Endothelial cell of umbilical vein (primary cell): ENCODE data around the gene TSPAN9. TPM values are rescaled to one million over a fixed set of nuclear protein-coding genes. Genes with fewer than 3 reads are reported as not detected.

Experiments used
- BruUV-seq: library from RNA; stranded (reverse); fragments of 400-500 nt; replicated peaks from 2 replicates; lab custom pipeline; 2021; lab: Mats Ljungman, UMichigan
- CTCF ChIA-PET: fragments of 300-600, 350-600 bp; sonication (Branson Sonifier 250); formaldehyde crosslinking; loops from one replicate; lab custom pipeline; 2021; ENCODE audit warnings: antibody characterized with exemption, inconsistent platforms; lab: Charles Lee
- POLR2A ChIA-PET: fragments of 300-600, 350-600 bp; sonication (Branson Sonifier 250); formaldehyde crosslinking; loops from one replicate; lab custom pipeline; 2021; ENCODE audit warnings: antibody characterized with exemption, inconsistent platforms; lab: Charles Lee
- DNase-seq: peaks from one replicate; pipeline ENCODE4 v3.0.0-alpha.2; 2011; ENCODE audit warnings: low read depth, low spot score
- FAIRE-seq: peaks from 2 replicates; lab custom pipeline; 2011; peaks lifted over from hg19 to GRCh38; lab: Jason Lieb, UNC
- H2AFZ ChIP-seq: 2 replicates; pipeline ENCODE4 v1.6.0; 2012; ENCODE audit warnings: low read depth, low read length, control low read depth, inconsistent platforms
- H3K27ac ChIP-seq: 2 replicates; pipeline ENCODE4 v1.5.1; 2011; ENCODE audit warnings: low read depth, mild to moderate bottlenecking, control low read depth, low read length, moderate library complexity; ENCODE audit not compliant: insufficient read depth
- H3K27me3 ChIP-seq, 2 experiments: 2 replicates each; pipeline versions ENCODE4 v1.6.0 to v1.6.1; 2011; ENCODE audit warnings: low read length in 2 of 2, mixed read lengths in 1 of 2; ENCODE audit not compliant: control insufficient read depth in 2 of 2, insufficient read depth in 2 of 2
- H3K36me3 ChIP-seq, 2 experiments: 2 replicates in 1 of 2; 3 replicates in 1 of 2; pipeline ENCODE4 v1.5.1; 2011; ENCODE audit warnings: low read length in 2 of 2, mild to moderate bottlenecking in 1 of 2, moderate library complexity in 1 of 2; ENCODE audit not compliant: control insufficient read depth in 2 of 2, insufficient read depth in 2 of 2; ENCODE audit errors: extremely low read depth in 1 of 2
- H3K4me1 ChIP-seq: 3 replicates; pipeline ENCODE4 v1.5.1; 2011; ENCODE audit warnings: mild to moderate bottlenecking, low read length; ENCODE audit not compliant: control insufficient read depth, insufficient read depth; ENCODE audit errors: extremely low read depth
- H3K4me2 ChIP-seq: 2 replicates; pipeline ENCODE4 v1.6.1; 2011; ENCODE audit warnings: low read length, control low read depth, mixed read lengths; ENCODE audit not compliant: insufficient read depth
- H3K4me3 ChIP-seq, 3 experiments: fragments of 200-600 bp in 1 of 3; sonication (generic), shearing (Covaris generic) in 1 of 3; replicated peaks in 1 of 3; 2 replicates each; pipeline ENCODE4 v1.5.1; 2011 to 2016; ENCODE audit warnings: control low read depth in 3 of 3, low read length in 3 of 3, mild to moderate bottlenecking in 2 of 3, inconsistent platforms in 1 of 3, low read depth in 1 of 3, moderate library complexity in 1 of 3; ENCODE audit not compliant: insufficient read depth in 1 of 3
- H3K79me2 ChIP-seq: 2 replicates; pipeline ENCODE4 v1.6.0; 2012; ENCODE audit warnings: low read length, inconsistent platforms; ENCODE audit not compliant: control insufficient read depth, insufficient read depth
- H3K9ac ChIP-seq: replicated peaks from 2 replicates; pipeline ENCODE3; 2011; ENCODE audit warnings: low read length, control low read depth; ENCODE audit not compliant: insufficient read depth; ENCODE audit errors: extremely low read depth
- H3K9me1 ChIP-seq: replicated peaks from 3 replicates; pipeline ENCODE4 v1.6.0; 2011; ENCODE audit warnings: mild to moderate bottlenecking, low read length; ENCODE audit not compliant: control insufficient read depth, insufficient read depth; ENCODE audit errors: extremely low read depth
- H3K9me3 ChIP-seq: replicated peaks from 2 replicates; pipeline ENCODE4 v1.5.1; 2012; ENCODE audit warnings: low read length, inconsistent platforms; ENCODE audit not compliant: control insufficient read depth, insufficient read depth
- H4K20me1 ChIP-seq: replicated peaks from 2 replicates; pipeline ENCODE3; 2011; ENCODE audit warnings: mild to moderate bottlenecking, low read length; ENCODE audit not compliant: control insufficient read depth, insufficient read depth; ENCODE audit errors: extremely low read depth
- EZH2 ChIP-seq: IDR thresholded peaks from 2 replicates; pipeline ENCODE4 v1.6.1; 2012; ENCODE audit warnings: borderline replicate concordance, low read depth, mild to moderate bottlenecking, moderate library complexity, low read length, inconsistent platforms; ENCODE audit not compliant: severe bottlenecking
- FOS ChIP-seq: IDR thresholded peaks from 2 replicates; pipeline ENCODE4 v1.6.1; 2011; ENCODE audit warnings: mild to moderate bottlenecking, low read length, moderate library complexity, borderline replicate concordance; ENCODE audit not compliant: insufficient read depth
- GATA2 ChIP-seq: IDR thresholded peaks from 2 replicates; pipeline ENCODE4 v1.7.0; 2011; ENCODE audit warnings: low read depth, mild to moderate bottlenecking, moderate library complexity, mixed read lengths, low read length; ENCODE audit not compliant: insufficient read length, insufficient read depth
- JUN ChIP-seq: IDR thresholded peaks from 2 replicates; pipeline ENCODE4 v1.6.1; 2011; ENCODE audit warnings: borderline replicate concordance, low read depth; ENCODE audit not compliant: insufficient read length, insufficient read depth
- MYC ChIP-seq: IDR thresholded peaks from one replicate; pipeline ENCODE4 v1.6.1; 2011; ENCODE audit warnings: mild to moderate bottlenecking, low read depth, low read length
- POLR2A ChIP-seq: IDR thresholded peaks from 2 replicates; pipeline ENCODE4 v1.6.1; 2012; ENCODE audit warnings: low read depth, mild to moderate bottlenecking, control low read depth, low read length
- POLR2AphosphoS5 ChIP-seq: IDR thresholded peaks from 2 replicates; pipeline ENCODE4 v1.6.1; 2012; ENCODE audit warnings: low read depth, mild to moderate bottlenecking, control low read depth, low read length, moderate library complexity; ENCODE audit not compliant: insufficient read depth
- dilution Hi-C: fragments of 300-500 bp; cut with MboI; formaldehyde crosslinking; loops from one replicate; pipeline ENCODE4 v1.15.0; 2019; ENCODE audit warnings: low sequenced_read_pairs; ENCODE audit not compliant: extremely low pct_ligation_motif_present
- intact Hi-C: fragments of 100-400 bp; cut with micrococcal nuclease; formaldehyde crosslinking; loops from one replicate; pipeline ENCODE4 v1.10.0; 2022
- polyA plus RNA-seq, 4 experiments: library from polyadenylated mRNA; depleted of rRNA in 3 of 4; stranded (reverse) in 3 of 4; unstranded in 1 of 4; fragments of >200 nt; gene quantifications; 2 replicates each; pipeline versions ENCODE4 v1.2.1 to v1.2.3, GENCODE V29; 2011 to 2012; ENCODE audit warnings: missing spikeins in 1 of 4
- total RNA-seq: library from RNA; stranded (reverse); gene quantifications from 2 replicates; pipeline ENCODE4 v1.2.3, GENCODE V29; 2021
- TF ChIP-seq, protein P1 (sequence below): IDR thresholded peaks from 2 replicates; pipeline ENCODE4 v1.6.1; 2011; ENCODE audit not compliant: insufficient read depth, insufficient read length
- TF ChIP-seq, protein P2 (sequence below), 2 donors: IDR thresholded peaks; 1 replicate in 1 of 2; 2 replicates in 1 of 2; pipeline ENCODE4 v1.5.1; 2011; ENCODE audit warnings: low read length in 2 of 2, mild to moderate bottlenecking in 2 of 2, moderate library complexity in 2 of 2, control low read depth in 1 of 2, inconsistent platforms in 1 of 2, low read depth in 1 of 2; ENCODE audit not compliant: insufficient read depth in 1 of 2; ENCODE audit errors: extremely low read depth in 1 of 2

Gene TSPAN9
- total and polyA plus RNA-seq, 2 donors (not counting 3 experiments of a cell fraction or from before 2014, with no cell fraction given): 43.3 to 66.8 TPM

DNA sequence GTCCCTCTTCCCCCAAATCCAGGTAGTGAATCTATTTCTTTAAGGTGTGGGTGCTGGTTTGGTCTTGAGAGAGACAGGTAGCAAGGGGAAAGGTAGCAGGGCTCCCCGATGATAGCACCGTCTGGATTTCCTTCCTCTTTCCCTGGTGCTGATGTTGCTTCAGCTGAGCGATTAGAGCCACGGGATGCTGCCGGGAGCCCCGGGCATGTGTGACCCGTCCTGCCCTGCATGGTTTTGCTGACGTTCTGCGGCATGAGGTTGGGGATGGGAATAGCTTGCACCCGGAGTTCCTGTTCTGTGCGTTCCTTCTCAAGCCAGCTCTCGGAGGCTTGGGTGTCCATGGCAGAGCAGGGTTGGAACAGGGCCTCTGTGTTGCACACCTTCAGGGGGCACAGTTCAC, 107.3 kb downstream of the TSPAN9 start:
- no peak overlapping the region for H3K4me2 ChIP-seq
- no peak overlapping the region for H3K4me3 ChIP-seq
- TF ChIP-seq GATA2 (no peak), POLR2AphosphoS5 (no peak), POLR2A (no peak), EZH2 (no peak), MYC (no peak)
- TF ChIP-seq, protein P1, sequence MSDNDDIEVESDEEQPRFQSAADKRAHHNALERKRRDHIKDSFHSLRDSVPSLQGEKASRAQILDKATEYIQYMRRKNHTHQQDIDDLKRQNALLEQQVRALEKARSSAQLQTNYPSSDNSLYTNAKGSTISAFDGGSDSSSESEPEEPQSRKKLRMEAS: no peak
- H3K9ac ChIP-seq: no peak overlapping the region
- H3K27me3 ChIP-seq: no peaks in the 10 kb centered on the region
- no peaks in the 10 kb centered on the region for H3K9me3 ChIP-seq
- intact Hi-C loops (no loop called here), dilution Hi-C loops (no loop called here)
- BruUV-seq: no TSS peak
- ChIA-PET CTCF (interaction anchor here (0.7 to 1.6 kb wide), 6 partner anchors 17 to 111 kb away, joined by 3 to 4 read pairs (median 3); no protein-coding TSS in a partner anchor), POLR2A (no interaction called here)
- no peaks in the 10 kb centered on the region for H3K36me3 ChIP-seq
- FAIRE-seq: no peak
- no peak overlapping the region for H3K27ac ChIP-seq
- H3K79me2 ChIP-seq: no peaks in the 10 kb centered on the region
- no peak overlapping the region for H2AFZ ChIP-seq
- no peaks in the 10 kb centered on the region for H4K20me1 ChIP-seq
- no peaks in the 10 kb centered on the region for H3K4me1 ChIP-seq
- no peaks in the 10 kb centered on the region for H3K9me1 ChIP-seq
- DNase-seq: no peak

- no peaks in the 10 kb centered on the region for H3K27me3 ChIP-seq
- no peak overlapping the region for H3K9ac ChIP-seq
- BruUV-seq: no TSS peak
- TF ChIP-seq, protein P1: no peak
- TF ChIP-seq MYC: no peak
- TF ChIP-seq, protein P2, sequence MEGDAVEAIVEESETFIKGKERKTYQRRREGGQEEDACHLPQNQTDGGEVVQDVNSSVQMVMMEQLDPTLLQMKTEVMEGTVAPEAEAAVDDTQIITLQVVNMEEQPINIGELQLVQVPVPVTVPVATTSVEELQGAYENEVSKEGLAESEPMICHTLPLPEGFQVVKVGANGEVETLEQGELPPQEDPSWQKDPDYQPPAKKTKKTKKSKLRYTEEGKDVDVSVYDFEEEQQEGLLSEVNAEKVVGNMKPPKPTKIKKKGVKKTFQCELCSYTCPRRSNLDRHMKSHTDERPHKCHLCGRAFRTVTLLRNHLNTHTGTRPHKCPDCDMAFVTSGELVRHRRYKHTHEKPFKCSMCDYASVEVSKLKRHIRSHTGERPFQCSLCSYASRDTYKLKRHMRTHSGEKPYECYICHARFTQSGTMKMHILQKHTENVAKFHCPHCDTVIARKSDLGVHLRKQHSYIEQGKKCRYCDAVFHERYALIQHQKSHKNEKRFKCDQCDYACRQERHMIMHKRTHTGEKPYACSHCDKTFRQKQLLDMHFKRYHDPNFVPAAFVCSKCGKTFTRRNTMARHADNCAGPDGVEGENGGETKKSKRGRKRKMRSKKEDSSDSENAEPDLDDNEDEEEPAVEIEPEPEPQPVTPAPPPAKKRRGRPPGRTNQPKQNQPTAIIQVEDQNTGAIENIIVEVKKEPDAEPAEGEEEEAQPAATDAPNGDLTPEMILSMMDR (IDR thresholded peaks at IDR 0.05; ENCODE audit: extremely low read depth in 1 of 2, insufficient read depth in 1 of 2, low read depth in 1 of 2, low read length in 2 of 2): no peak
- TF ChIP-seq GATA2: no peak
- no peak for TF ChIP-seq FOS
- no peak for TF ChIP-seq POLR2AphosphoS5
- TF ChIP-seq POLR2A: no peak
- TF ChIP-seq EZH2: no peak
- TF ChIP-seq JUN: no peak
- CTCF ChIA-PET: interaction anchor here (0.7 to 1.6 kb wide), 7 partner anchors 15 to 112 kb away, joined by 3 to 4 read pairs (median 3); no protein-coding TSS in a partner anchor
- no peaks in the 10 kb centered on the region for H4K20me1 ChIP-seq
- H3K9me3 ChIP-seq: no peaks in the 10 kb centered on the region
- no peak overlapping the region for H3K4me2 ChIP-seq
- no peak overlapping the region for H3K27ac ChIP-seq
- no peaks in the 10 kb centered on the region for H3K36me3 ChIP-seq
- intact Hi-C loops: no loop called here
- no peaks in the 10 kb centered on the region for H3K4me1 ChIP-seq
- no peaks in the 10 kb centered on the region for H3K79me2 ChIP-seq
- H3K4me3 ChIP-seq: no peak overlapping the region
- no peak overlapping the region for H2AFZ ChIP-seq
- dilution Hi-C loops: no loop called here
- DNase-seq (no peak), FAIRE-seq (no peak)
- no peaks in the 10 kb centered on the region for H3K9me1 ChIP-seq
- POLR2A ChIA-PET: interaction anchor here (0.5 kb wide), 1 partner anchor 25 kb away, joined by 11 read pairs; no protein-coding TSS in a partner anchor
These were observed 108.2 kb downstream of the TSPAN9 start for GRCh38 chr12:3185260-3185870.
